NB4 (cell line): Measurements from ENCODE around the gene PHF21B.

Experiments
- DNase-seq: peaks from one replicate; pipeline ENCODE4 v3.0.0; 2010; ENCODE audit warnings: low read depth
- H3K4me3 ChIP-seq: one replicate; pipeline ENCODE4 v1.5.1; 2011; ENCODE audit warnings: mild to moderate bottlenecking, low read depth, low read length, moderate library complexity
- CTCF ChIP-seq: IDR thresholded peaks from one replicate; pipeline ENCODE4 v1.5.1; 2012; ENCODE audit warnings: low read depth, low read length
- MAX ChIP-seq: IDR thresholded peaks from 2 replicates; pipeline ENCODE4 v1.6.1; 2011; ENCODE audit warnings: low read depth, low read length
- MYC ChIP-seq: IDR thresholded peaks from 2 replicates; pipeline ENCODE4 v1.6.1; 2011; ENCODE audit warnings: low read depth, low read length
- POLR2A ChIP-seq: IDR thresholded peaks from 2 replicates; pipeline ENCODE4 v1.6.1; 2011; ENCODE audit warnings: mild to moderate bottlenecking; ENCODE audit not compliant: insufficient read length; ENCODE audit errors: extremely low read depth

Gene PHF21B

GRCh38 chr22:44985906-44986527 lies 23.8 kb downstream of the PHF21B start:
- no peak overlapping the region for H3K4me3 ChIP-seq
- TF ChIP-seq MAX = no peak
- no peak for TF ChIP-seq CTCF
- TF ChIP-seq MYC = no peak
- TF ChIP-seq POLR2A = no peak
- DNase-seq = no peak

- no peak overlapping the region for H3K4me3 ChIP-seq
- TF ChIP-seq CTCF = no peak
- TF ChIP-seq MAX = no peak
- TF ChIP-seq MYC = no peak
- no peak for DNase-seq
Observed at GRCh38 chr22:44983878-44984482, 25.8 kb downstream of the PHF21B start.

GRCh38 chr22:44982445-44982844 lies 27.4 kb downstream of the PHF21B start:
- H3K4me3 ChIP-seq = no peak overlapping the region
- no peak for DNase-seq
- no peak for TF ChIP-seq MYC
- no peak for TF ChIP-seq POLR2A
- no peak for TF ChIP-seq CTCF
- TF ChIP-seq MAX = no peak

- no peak overlapping the region for H3K4me3 ChIP-seq
- no peak for TF ChIP-seq MAX
- no peak for TF ChIP-seq MYC
- TF ChIP-seq CTCF = no peak
- no peak for TF ChIP-seq POLR2A
- no peak for DNase-seq
Observed at GRCh38 chr22:44981857-44982256, 27.9 kb downstream of the PHF21B start.

GRCh38 chr22:44979154-44979553 lies 30.7 kb downstream of the PHF21B start:
- TF ChIP-seq CTCF (no peak), MAX (no peak), POLR2A (no peak), MYC (no peak)
- H3K4me3 ChIP-seq = no peak overlapping the region
- DNase-seq = no peak
